Panc1 (cell line): ENCODE measurements around the gene AEBP2.

Source experiments
- POLR2AphosphoS5 ChIP-seq: IDR thresholded peaks from 2 replicates; pipeline ENCODE4 v1.6.1; 2012; ENCODE audit warnings: mild to moderate bottlenecking, low read depth, low read length, moderate library complexity
- SIN3A ChIP-seq: IDR thresholded peaks from 2 replicates; pipeline ENCODE4 v1.6.1; 2012; ENCODE audit warnings: low read depth, mild to moderate bottlenecking, low read length, moderate library complexity, borderline replicate concordance; ENCODE audit not compliant: insufficient read depth
- TCF7L2 ChIP-seq: IDR thresholded peaks from 2 replicates; pipeline ENCODE4 v1.6.1; 2011; ENCODE audit warnings: mild to moderate bottlenecking, low read depth, low read length, inconsistent platforms
- TF ChIP-seq, protein P1 (sequence below): fragments of 450-650 bp; IDR thresholded peaks from 2 replicates; pipeline ENCODE4 v1.5.1; 2017; ENCODE audit warnings: mild to moderate bottlenecking
- TF ChIP-seq, protein P2 (sequence below), 2 experiments: IDR thresholded peaks; 2 replicates each; pipeline ENCODE4 v1.6.1; 2011 to 2012; ENCODE audit warnings: low read depth in 2 of 2, control low read depth in 1 of 2, low read length in 1 of 2, mild to moderate bottlenecking in 1 of 2, moderate library complexity in 1 of 2; ENCODE audit not compliant: insufficient read depth in 1 of 2

DNA sequence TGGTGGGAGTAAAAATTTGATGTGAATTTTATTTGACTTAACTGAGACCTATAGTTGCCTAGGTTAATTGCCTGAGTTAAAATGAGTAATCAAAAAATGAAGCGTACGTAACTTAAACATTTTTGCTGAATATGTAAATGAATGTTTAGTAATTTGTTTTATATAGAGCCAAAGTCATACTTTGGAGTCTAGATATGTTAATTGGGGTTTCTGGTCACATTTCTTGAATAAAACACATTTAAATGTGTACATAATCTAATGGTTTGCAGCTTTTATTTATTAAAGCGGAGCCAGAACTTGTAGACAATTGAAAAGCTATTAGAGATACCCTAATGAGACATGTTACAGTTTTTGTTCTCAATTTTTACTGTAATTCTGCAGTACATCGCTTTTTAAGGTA is 71.2 kb downstream of the AEBP2 start:
- TF ChIP-seq, protein P1, sequence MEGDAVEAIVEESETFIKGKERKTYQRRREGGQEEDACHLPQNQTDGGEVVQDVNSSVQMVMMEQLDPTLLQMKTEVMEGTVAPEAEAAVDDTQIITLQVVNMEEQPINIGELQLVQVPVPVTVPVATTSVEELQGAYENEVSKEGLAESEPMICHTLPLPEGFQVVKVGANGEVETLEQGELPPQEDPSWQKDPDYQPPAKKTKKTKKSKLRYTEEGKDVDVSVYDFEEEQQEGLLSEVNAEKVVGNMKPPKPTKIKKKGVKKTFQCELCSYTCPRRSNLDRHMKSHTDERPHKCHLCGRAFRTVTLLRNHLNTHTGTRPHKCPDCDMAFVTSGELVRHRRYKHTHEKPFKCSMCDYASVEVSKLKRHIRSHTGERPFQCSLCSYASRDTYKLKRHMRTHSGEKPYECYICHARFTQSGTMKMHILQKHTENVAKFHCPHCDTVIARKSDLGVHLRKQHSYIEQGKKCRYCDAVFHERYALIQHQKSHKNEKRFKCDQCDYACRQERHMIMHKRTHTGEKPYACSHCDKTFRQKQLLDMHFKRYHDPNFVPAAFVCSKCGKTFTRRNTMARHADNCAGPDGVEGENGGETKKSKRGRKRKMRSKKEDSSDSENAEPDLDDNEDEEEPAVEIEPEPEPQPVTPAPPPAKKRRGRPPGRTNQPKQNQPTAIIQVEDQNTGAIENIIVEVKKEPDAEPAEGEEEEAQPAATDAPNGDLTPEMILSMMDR: no peak
- TF ChIP-seq POLR2AphosphoS5 (no peak), TCF7L2 (no peak), SIN3A (no peak)
- TF ChIP-seq, protein P2, sequence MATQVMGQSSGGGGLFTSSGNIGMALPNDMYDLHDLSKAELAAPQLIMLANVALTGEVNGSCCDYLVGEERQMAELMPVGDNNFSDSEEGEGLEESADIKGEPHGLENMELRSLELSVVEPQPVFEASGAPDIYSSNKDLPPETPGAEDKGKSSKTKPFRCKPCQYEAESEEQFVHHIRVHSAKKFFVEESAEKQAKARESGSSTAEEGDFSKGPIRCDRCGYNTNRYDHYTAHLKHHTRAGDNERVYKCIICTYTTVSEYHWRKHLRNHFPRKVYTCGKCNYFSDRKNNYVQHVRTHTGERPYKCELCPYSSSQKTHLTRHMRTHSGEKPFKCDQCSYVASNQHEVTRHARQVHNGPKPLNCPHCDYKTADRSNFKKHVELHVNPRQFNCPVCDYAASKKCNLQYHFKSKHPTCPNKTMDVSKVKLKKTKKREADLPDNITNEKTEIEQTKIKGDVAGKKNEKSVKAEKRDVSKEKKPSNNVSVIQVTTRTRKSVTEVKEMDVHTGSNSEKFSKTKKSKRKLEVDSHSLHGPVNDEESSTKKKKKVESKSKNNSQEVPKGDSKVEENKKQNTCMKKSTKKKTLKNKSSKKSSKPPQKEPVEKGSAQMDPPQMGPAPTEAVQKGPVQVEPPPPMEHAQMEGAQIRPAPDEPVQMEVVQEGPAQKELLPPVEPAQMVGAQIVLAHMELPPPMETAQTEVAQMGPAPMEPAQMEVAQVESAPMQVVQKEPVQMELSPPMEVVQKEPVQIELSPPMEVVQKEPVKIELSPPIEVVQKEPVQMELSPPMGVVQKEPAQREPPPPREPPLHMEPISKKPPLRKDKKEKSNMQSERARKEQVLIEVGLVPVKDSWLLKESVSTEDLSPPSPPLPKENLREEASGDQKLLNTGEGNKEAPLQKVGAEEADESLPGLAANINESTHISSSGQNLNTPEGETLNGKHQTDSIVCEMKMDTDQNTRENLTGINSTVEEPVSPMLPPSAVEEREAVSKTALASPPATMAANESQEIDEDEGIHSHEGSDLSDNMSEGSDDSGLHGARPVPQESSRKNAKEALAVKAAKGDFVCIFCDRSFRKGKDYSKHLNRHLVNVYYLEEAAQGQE (IDR thresholded peaks at IDR 0.05; ENCODE audit: insufficient read depth in 1 of 2, low read depth in 2 of 2, low read length in 1 of 2): no peak
